ENCODE measurements around the gene DOCK10.

Gene DOCK10

GRCh38 chr2:224731665-224732064 is 310.6 kb downstream of the DOCK10 start:
- TF ChIP-seq TOX (CRISPR knock-in tag; IDR thresholded peaks at IDR 0.05; ENCODE audit: borderline replicate concordance) (no peak), ZNF565 (CRISPR knock-in tag; conservative IDR thresholded peaks at IDR 0.05; ENCODE audit: low read depth) (no peak), POU6F1 (CRISPR knock-in tag; IDR thresholded peaks at IDR 0.05; ENCODE audit: borderline replicate concordance, low read depth) (no peak), ZC3H10 (CRISPR knock-in tag; IDR thresholded peaks at IDR 0.05) (no peak), BACH2 (CRISPR knock-in tag; IDR thresholded peaks at IDR 0.05; ENCODE audit: borderline replicate concordance) (no peak), ZNF70 (CRISPR knock-in tag; IDR thresholded peaks at IDR 0.05) (no peak), ZFP3 (CRISPR knock-in tag; IDR thresholded peaks at IDR 0.05) (no peak), SNAI2 (CRISPR knock-in tag; IDR thresholded peaks at IDR 0.05) (no peak), ARNTL (CRISPR knock-in tag; IDR thresholded peaks at IDR 0.05; ENCODE audit: borderline replicate concordance, low read depth) (no peak), TSHZ2 (CRISPR knock-in tag; IDR thresholded peaks at IDR 0.05) (no peak)
- ATAC-seq, result no peak

- ATAC-seq, result no peak
- TF ChIP-seq GLIS3 (CRISPR knock-in tag; IDR thresholded peaks at IDR 0.05), result no peak
- no peak for TF ChIP-seq PATZ1 (CRISPR knock-in tag; IDR thresholded peaks at IDR 0.05; ENCODE audit: borderline replicate concordance)
These were observed 312.8 kb downstream of the DOCK10 start for GRCh38 chr2:224729435-224729834.

- no peak for TF ChIP-seq ISL1 (CRISPR knock-in tag; IDR thresholded peaks at IDR 0.05)
- ATAC-seq, result peak; percentile 39; the same call in 1 of the 3 replicates
These were observed 317.9 kb downstream of the DOCK10 start for GRCh38 chr2:224724331-224724730.

- no peak for TF ChIP-seq OSR1 (CRISPR knock-in tag; IDR thresholded peaks at IDR 0.05)
- no peak for TF ChIP-seq CREB5 (CRISPR knock-in tag; IDR thresholded peaks at IDR 0.05; ENCODE audit: low read depth)
- no peak for TF ChIP-seq ZFP3 (CRISPR knock-in tag; IDR thresholded peaks at IDR 0.05)
- TF ChIP-seq ZNF8 (CRISPR knock-in tag; IDR thresholded peaks at IDR 0.05), result no peak
- TF ChIP-seq ZC3H10 (CRISPR knock-in tag; IDR thresholded peaks at IDR 0.05), result no peak
- no peak for TF ChIP-seq PATZ1 (CRISPR knock-in tag; IDR thresholded peaks at IDR 0.05; ENCODE audit: borderline replicate concordance)
- no peak for TF ChIP-seq BACH2 (CRISPR knock-in tag; IDR thresholded peaks at IDR 0.05; ENCODE audit: borderline replicate concordance)
- TF ChIP-seq CSDC2 (CRISPR knock-in tag; IDR thresholded peaks at IDR 0.05), result no peak
- ATAC-seq, result no peak
These were observed 318.6 kb downstream of the DOCK10 start for GRCh38 chr2:224723586-224724217.
